Stimulated activated CD8-positive, alpha-beta memory T cell treated with anti-CD3 and anti-CD28 coated beads, Interleukin-4, amount 100 ng/mL, for 4 hours (primary cell): Measurements from ENCODE around the gene DEPDC4.

Source experiments
- DNase-seq, 2 donors: peaks; one replicate each; pipeline ENCODE4 v3.0.0-alpha.2; 2020; ENCODE audit warnings: low read depth in 2 of 2, low spot score in 1 of 2

The DEPDC4 gene

GRCh38 chr12:100215209-100215608, 51.7 kb downstream of the DEPDC4 start:
- no peak for DNase-seq

GRCh38 chr12:100214518-100214917, 52.4 kb downstream of the DEPDC4 start:
- no peak for DNase-seq

- no peak for DNase-seq
Measured at GRCh38 chr12:100213016-100213891, 53.6 kb downstream of the DEPDC4 start.

GRCh38 chr12:100211698-100212097, 55.2 kb downstream of the DEPDC4 start:
- DNase-seq: no peak

GRCh38 chr12:100208834-100209233, 58.0 kb downstream of the DEPDC4 start:
- no peak for DNase-seq

GRCh38 chr12:100207311-100207710, 59.6 kb downstream of the DEPDC4 start:
- no peak for DNase-seq

DNA sequence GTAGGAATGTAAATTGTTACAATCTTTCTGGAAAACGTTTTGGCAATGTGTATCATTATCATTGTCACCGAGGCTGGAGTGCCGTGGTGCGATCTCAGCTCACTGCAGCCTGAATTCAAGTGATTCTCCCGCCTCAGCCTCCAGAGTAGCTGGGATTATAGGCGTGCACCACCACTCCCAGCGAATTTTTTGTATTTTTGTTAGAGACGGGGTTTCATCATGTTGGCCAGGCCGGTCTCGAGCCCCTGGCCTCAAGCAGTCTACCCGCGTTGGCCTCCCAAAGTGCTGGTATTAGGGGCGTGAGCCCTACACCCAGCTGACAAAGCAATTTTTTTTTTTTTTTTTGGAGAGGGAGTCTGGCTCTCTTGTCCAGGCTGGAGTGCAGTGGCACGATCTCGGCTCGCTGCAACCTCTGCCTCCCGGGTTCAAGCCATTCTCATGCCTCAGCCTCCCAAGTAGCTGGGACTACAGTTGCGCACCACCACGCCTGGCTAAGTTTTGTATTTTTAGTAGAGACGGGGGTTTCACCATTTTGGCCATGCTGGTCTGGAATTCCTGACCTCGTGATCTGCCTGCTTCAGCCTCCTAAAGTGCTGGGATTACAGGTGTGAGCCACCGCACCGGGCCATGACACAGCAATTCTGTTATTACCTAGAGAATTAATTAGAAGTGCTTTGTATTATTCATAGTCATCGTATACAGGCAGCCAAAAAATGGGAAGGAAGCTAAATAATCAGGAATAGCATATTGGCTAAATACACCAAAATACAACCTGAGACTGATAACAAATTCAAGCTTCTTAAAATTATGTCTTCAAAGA, 65.1 kb downstream of the DEPDC4 start:
- no peak for DNase-seq

DNA sequence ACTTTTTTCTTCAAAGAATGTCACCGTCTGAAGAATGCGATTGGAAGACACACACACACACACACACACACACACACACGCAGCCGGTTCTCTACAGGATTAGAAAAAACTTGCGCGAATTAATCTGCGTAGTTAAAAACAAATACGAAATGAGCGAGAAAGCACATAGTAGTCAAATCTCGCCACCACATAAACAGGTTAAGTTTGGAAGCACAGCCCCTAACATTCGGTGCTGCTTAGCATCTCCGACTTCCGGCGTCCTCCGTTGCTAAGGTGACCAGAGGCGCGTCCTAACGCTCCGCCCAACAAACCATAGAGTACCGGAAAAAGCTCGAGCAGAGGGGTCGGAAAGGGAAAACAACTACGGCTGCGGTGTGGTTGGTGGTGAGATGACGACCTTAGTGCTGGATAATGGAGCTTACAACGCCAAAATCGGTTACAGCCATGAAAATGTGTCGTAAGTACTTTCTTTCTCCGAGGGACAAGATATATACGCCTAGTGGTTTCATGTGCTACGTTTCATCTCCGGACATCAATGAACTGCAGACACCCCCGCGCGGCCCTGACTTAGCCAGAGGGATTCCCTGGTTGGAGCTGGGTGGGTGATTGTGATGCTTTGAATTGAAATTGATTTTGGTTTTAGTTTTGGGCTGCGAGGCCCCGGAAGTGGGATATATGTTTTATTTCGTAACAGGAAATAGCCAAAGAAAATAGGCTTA, 66.3 kb downstream of the DEPDC4 start, which contains the start of gene ACTR6:
Gene ACTR6, plus strand, starts transcription at position 353 of the 719 bp plus-strand sequence. Its CDS starts 37 bp downstream, at position 390.
- DNase-seq: peak; percentile 94 to 97

DNA sequence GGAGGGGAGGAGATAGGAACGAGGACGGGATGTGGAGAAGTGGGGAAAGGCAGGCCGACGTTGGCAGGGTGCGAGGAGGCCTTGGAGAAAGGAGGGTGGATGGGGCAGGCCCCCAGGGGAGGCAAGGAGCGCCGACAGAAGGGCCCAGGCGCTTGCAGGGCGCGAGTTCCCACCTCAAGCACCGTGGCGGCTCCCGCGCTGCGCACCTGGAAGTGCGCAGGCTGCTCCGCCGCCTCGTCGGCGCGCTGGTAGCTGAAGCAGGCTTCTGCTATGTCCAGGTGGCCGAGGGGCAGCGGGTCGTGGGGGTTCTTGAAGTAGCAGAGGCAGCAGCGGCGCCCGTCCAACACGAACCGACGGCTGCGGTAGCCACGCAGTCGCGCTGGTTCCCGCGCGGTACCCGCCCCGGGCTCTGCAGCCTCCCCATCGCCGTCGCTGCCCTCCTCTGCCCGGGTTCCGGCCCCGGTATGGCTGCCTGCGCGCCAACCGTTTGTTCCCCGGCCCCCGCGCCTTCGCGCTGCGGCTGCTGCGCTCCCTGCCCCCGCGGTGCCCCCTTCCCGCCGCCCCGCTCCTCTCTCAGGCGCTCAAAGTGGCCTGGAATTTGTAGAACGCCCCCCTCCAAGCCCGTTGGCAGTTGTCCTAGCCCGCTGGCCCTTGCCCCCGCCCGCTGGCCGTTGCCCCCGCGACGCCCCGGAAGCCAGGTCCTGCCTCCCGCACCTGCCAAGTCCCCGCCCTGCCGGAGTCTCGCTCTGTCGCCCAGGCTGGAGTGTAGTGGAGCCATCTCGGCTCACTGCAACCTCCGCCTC, 67.3 kb downstream of the DEPDC4 start:
- DNase-seq: peak in 1 of 2 donors; percentile 51

GRCh38 chr12:100199023-100199346, 67.9 kb downstream of the DEPDC4 start:
- DNase-seq: no peak

DNA sequence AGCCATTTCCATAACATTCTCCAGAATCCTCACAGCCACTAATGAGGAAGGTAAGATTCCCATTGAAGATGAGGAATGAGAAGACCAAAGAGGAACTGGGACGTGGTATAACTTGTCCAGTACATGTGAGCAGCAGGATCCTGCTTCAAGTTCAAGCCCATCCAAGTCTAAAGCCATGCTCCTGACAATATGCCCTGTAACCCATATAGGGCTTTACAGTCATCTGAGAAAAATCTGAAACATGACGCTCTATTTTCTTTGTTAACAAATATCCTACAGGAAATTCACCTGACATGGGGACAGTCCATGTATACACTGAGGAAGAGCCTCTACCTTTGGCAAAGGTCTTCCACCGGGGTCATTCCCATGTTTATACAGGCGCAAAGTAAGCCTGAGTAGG, 69.4 kb downstream of the DEPDC4 start:
- DNase-seq: no peak

DNA sequence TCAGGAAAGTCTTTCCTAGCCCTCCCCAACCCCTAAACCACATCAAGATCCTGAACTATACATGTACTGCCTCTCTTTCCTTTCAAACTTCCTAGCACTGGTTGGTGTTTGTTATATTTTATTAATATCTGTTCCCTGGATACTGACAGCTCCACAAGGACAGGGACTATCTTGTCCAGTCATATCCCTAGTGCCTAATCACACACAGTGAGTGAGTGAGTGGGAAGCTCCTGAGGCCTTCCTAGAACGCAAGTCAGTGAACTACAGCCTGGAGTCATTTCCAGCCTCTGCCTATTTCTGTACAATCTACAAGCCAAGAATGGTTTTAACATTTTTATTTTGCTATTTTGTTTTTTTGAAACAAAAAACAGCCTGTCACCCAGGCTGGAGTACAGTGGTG, 73.8 kb downstream of the DEPDC4 start:
- no peak for DNase-seq
